Coronary artery (tissue), 2 donors: ENCODE measurements around the gene RAB10.
"Not testable (repeated sequence)": the region's sequence is repeated elsewhere in the genome, so short reads cannot be mapped to it uniquely, and the experiment has no call there.

ENCODE experiments used
- DNase-seq: peaks from one replicate; pipeline ENCODE4 v3.0.0-alpha.2; 2017; ENCODE audit warnings: low spot score
- H3K27ac ChIP-seq, 2 donors: fragments of 200-600 bp; sonication (generic); one replicate each; pipeline ENCODE4 v1.5.1; 2016 to 2019
- H3K4me3 ChIP-seq: fragments of 200-600 bp; sonication (generic); 2 replicates; pipeline ENCODE4 v1.5.1; 2016; ENCODE audit warnings: mild to moderate bottlenecking, moderate library complexity
- CTCF ChIP-seq: fragments of 200-600 bp; sonication (generic); IDR thresholded peaks from one replicate; pipeline ENCODE4 v1.5.1; 2019; ENCODE audit warnings: antibody characterized with exemption

The RAB10 gene

GRCh38 chr2:26016012-26016705 lies 17.7 kb upstream of the RAB10 start:
- DNase-seq, result no peak
- Histone ChIP-seq H3K4me3 (no peak overlapping the region), H3K27ac (no peak overlapping the region)
- no peak for TF ChIP-seq CTCF

GRCh38 chr2:26016706-26017045 lies 17.2 kb upstream of the RAB10 start:
- H3K4me3 ChIP-seq, H3K27ac ChIP-seq, DNase-seq: not testable (repeated sequence)

GRCh38 chr2:26017464-26018183 lies 16.3 kb upstream of the RAB10 start:
- H3K27ac ChIP-seq, result peak overlapping the region in 1 of 2 donors; percentile 2
- no peak for TF ChIP-seq CTCF
- H3K4me3 ChIP-seq, result no peak overlapping the region
- no peak for DNase-seq

DNA sequence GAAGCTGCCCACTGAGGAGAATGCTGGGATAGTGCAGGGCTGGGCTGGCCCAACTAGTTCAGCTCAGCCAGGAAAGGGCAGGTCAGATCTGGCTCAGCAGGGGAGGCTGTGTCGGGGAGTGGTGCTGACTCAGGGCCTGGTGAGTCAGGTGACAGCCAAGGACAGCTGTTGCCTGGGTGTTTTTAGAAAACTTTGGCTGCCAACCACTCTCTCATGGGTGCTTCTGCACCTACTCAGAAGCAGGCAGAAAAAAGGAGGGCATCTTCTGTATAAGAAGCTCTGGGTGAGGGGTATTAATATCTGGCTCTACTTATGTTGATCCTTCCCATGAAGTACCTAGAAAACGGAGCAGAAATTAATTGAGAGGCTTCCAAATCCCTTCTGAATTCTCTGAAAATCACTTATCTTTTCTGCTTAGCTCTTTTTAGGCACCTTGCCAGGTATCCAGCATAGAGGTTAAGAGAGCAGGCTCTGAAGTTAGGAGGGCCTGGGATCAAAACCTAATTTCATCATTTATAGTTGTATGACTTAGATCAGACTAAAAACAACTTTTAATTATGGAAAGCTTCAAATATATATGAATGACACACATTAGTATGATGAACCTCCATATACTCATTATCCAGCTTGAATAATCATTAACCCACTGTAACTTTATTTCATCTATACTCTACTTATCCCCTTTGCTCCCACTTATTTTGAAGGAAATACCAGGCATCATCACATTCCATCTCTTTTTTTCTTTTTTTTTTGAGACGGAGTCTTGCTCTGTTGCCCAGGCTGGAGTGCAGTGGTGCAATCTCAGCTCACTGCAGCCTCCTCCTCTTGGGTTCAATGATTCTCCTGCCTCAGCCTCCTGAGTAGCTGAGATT lies 15.5 kb upstream of the RAB10 start:
- H3K4me3 ChIP-seq, result no peak overlapping the region
- H3K27ac ChIP-seq, result peak overlapping the region; percentile 2 to 3
- no peak for TF ChIP-seq CTCF
- DNase-seq, result peak; percentile 82

- no peak for DNase-seq
- TF ChIP-seq CTCF, result no peak
- H3K27ac ChIP-seq, result no peak overlapping the region
- no peak overlapping the region for H3K4me3 ChIP-seq
Measured at GRCh38 chr2:26020231-26020640, 13.6 kb upstream of the RAB10 start.

- no peak for DNase-seq
- Histone ChIP-seq H3K4me3 (no peak overlapping the region), H3K27ac (no peak overlapping the region)
- TF ChIP-seq CTCF, result no peak
Measured at GRCh38 chr2:26024260-26024659, 9.6 kb upstream of the RAB10 start.

GRCh38 chr2:26025509-26025908 lies 8.4 kb upstream of the RAB10 start:
- no peak for TF ChIP-seq CTCF
- DNase-seq, result no peak
- Histone ChIP-seq H3K4me3 (no peak overlapping the region), H3K27ac (no peak overlapping the region)

- not testable (repeated sequence) for DNase-seq, H3K27ac ChIP-seq, H3K4me3 ChIP-seq
Measured at GRCh38 chr2:26028083-26028482, 5.8 kb upstream of the RAB10 start.

DNA sequence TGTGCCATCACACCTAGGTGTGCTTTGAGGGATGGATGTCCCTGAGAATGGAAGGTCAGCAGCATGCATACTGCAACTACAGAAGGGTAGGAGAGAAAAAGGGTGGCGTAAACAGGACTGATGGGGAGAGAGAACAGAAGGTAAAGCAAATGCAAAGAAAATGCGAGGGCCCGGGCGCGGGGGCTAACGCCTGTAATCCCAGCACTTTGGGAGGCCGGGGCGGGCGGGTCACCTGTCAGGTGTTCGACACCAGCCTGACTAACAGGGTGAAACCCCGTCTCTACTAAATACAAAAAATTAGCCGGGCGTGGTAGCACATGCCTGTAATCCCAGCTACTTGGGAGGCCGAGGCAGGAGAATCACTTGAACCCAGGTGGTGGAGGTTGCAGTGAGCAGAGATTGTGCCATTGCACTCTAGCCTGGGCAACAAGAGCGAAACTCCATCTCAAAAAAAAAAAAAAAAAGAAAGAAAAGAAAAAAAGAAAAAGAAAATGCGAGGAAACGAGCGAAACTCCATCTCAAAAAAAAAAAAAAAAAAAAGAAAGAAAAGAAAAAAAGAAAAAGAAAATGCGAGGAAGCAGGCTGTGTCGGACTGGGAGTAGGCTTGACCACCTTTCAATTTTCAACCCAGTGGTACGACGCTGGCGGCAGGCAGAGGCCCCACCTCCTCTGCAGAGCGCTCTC lies 1.2 kb upstream of the RAB10 start:
- H3K27ac ChIP-seq, result peak overlapping the region; percentile 94 to 96
- H3K4me3 ChIP-seq, result peak overlapping the region; percentile 77
- not testable (repeated sequence) for DNase-seq
